IMR-90 (cell line): ENCODE measurements around the gene AKR7A2. TPM values are rescaled to one million over a fixed set of nuclear protein-coding genes. Genes with fewer than 3 reads are reported as not detected.

ENCODE experiments used
- ATAC-seq: fragments of 200-7000 bp; cut with Tn5 transposase; 2 replicates; pipeline ENCODE4 v1.9.1; 2020; ENCODE audit warnings: low read depth, mild to moderate bottlenecking, moderate library complexity
- BruUV-seq: library from RNA; stranded (reverse); fragments of 400-500 nt; replicated peaks from 2 replicates; lab custom pipeline; 2021; lab: Mats Ljungman, UMichigan
- CTCF ChIA-PET: fragments of 300-600 bp; formaldehyde crosslinking; extraction: SDS; loops from one replicate; lab custom pipeline; 2021; ENCODE audit warnings: antibody characterized with exemption; lab: Yijun Ruan, JAX
- POLR2A ChIA-PET: fragments of 300-600 bp; sonication (Branson Sonifier 250); formaldehyde crosslinking; loops from one replicate; lab custom pipeline; 2022; ENCODE audit warnings: antibody characterized with exemption; ENCODE audit not compliant: unreplicated experiment; lab: Charles Lee
- DNase-seq: peaks from one replicate; pipeline ENCODE4 v3.0.0; 2013
- H2AFZ ChIP-seq: replicated peaks from 2 replicates; pipeline ENCODE3; 2013; ENCODE audit warnings: low read length, mild to moderate bottlenecking; ENCODE audit not compliant: poor library complexity
- H2AK5ac ChIP-seq: 2 replicates; pipeline ENCODE4 v1.6.1; 2013; ENCODE audit warnings: low read depth, low read length, inconsistent platforms
- H2AK9ac ChIP-seq: replicated peaks from 2 replicates; pipeline ENCODE3; 2013; ENCODE audit warnings: mild to moderate bottlenecking, low read depth, low read length, moderate library complexity; ENCODE audit not compliant: poor library complexity
- H2BK120ac ChIP-seq: 2 replicates; pipeline ENCODE4 v1.6.1; 2013; ENCODE audit warnings: low read depth, low read length, inconsistent platforms
- H2BK15ac ChIP-seq: 3 replicates; pipeline ENCODE4 v1.6.1; 2013; ENCODE audit warnings: low read depth, low read length, inconsistent platforms
- H2BK20ac ChIP-seq: 2 replicates; pipeline ENCODE4 v1.6.1; 2013; ENCODE audit warnings: low read depth, mild to moderate bottlenecking, inconsistent platforms, low read length, moderate library complexity
- H2BK5ac ChIP-seq: 2 replicates; pipeline ENCODE4 v1.6.1; 2013; ENCODE audit warnings: mild to moderate bottlenecking, low read depth, low read length, inconsistent platforms; ENCODE audit not compliant: poor library complexity, severe bottlenecking
- H3K14ac ChIP-seq: replicated peaks from 2 replicates; pipeline ENCODE4 v1.6.1; 2013; ENCODE audit warnings: low read depth, low read length, inconsistent platforms
- H3K18ac ChIP-seq: 2 replicates; pipeline ENCODE4 v1.6.1; 2013; ENCODE audit warnings: low read depth, low read length, control low read depth
- H3K23ac ChIP-seq: 2 replicates; pipeline ENCODE4 v1.6.1; 2013; ENCODE audit warnings: low read depth, low read length, inconsistent platforms
- H3K27ac ChIP-seq: 2 replicates; pipeline ENCODE4 v1.5.1; 2013; ENCODE audit warnings: mild to moderate bottlenecking, control low read depth, low read length; ENCODE audit not compliant: insufficient read depth
- H3K27me3 ChIP-seq: 2 replicates; pipeline ENCODE4 v1.6.1; 2013; ENCODE audit warnings: low read length; ENCODE audit not compliant: control insufficient read depth, insufficient read depth
- H3K36me3 ChIP-seq: 2 replicates; pipeline ENCODE4 v1.6.1; 2013; ENCODE audit warnings: low read length, mixed read lengths; ENCODE audit not compliant: control insufficient read depth, insufficient read depth
- H3K4ac ChIP-seq: 2 replicates; pipeline ENCODE4 v1.6.1; 2013; ENCODE audit warnings: low read depth, low read length, inconsistent platforms
- H3K4me1 ChIP-seq: 2 replicates; pipeline ENCODE4 v1.6.1; 2013; ENCODE audit warnings: low read length, mixed read lengths; ENCODE audit not compliant: control insufficient read depth, insufficient read depth
- H3K4me2 ChIP-seq: 2 replicates; pipeline ENCODE4 v1.6.1; 2013; ENCODE audit warnings: low read depth, mild to moderate bottlenecking, control low read depth, low read length, moderate library complexity
- H3K4me3 ChIP-seq: 2 replicates; pipeline ENCODE4 v1.5.1; 2013; ENCODE audit warnings: low read depth, mild to moderate bottlenecking, control low read depth, low read length, moderate library complexity; ENCODE audit not compliant: insufficient read depth
- H3K56ac ChIP-seq: 2 replicates; pipeline ENCODE4 v1.6.1; 2013; ENCODE audit warnings: low read length, inconsistent platforms; ENCODE audit not compliant: insufficient read depth; ENCODE audit errors: extremely low read depth
- H3K79me1 ChIP-seq, 2 experiments: 2 replicates each; pipeline ENCODE4 v1.6.1; 2013; ENCODE audit warnings: low read length in 2 of 2, inconsistent platforms in 1 of 2, low read depth in 1 of 2
- H3K9ac ChIP-seq: 2 replicates; pipeline ENCODE4 v1.6.1; 2013; ENCODE audit warnings: low read depth, low read length, control low read depth
- H3K9me1 ChIP-seq: 2 replicates; pipeline ENCODE4 v1.6.1; 2013; ENCODE audit warnings: low read length, inconsistent platforms; ENCODE audit not compliant: insufficient read depth
- H3K9me3 ChIP-seq: 2 replicates; pipeline ENCODE4 v1.6.1; 2013; ENCODE audit warnings: low read length; ENCODE audit not compliant: control insufficient read depth, insufficient read depth
- H4K20me1 ChIP-seq: 2 replicates; pipeline ENCODE4 v1.6.1; 2013; ENCODE audit warnings: low read length, inconsistent platforms; ENCODE audit not compliant: insufficient read depth
- H4K5ac ChIP-seq: 2 replicates; pipeline ENCODE4 v1.6.1; 2013; ENCODE audit warnings: mild to moderate bottlenecking, low read depth, low read length, control low read depth
- H4K8ac ChIP-seq, 2 experiments: 2 replicates each; pipeline ENCODE4 v1.6.1; 2013; ENCODE audit warnings: low read depth in 2 of 2, low read length in 2 of 2, control low read depth in 1 of 2, inconsistent platforms in 1 of 2
- H4K91ac ChIP-seq: 2 replicates; pipeline ENCODE4 v1.6.1; 2013; ENCODE audit warnings: low read depth, low read length, inconsistent platforms; ENCODE audit not compliant: insufficient read depth
- RAD21 ChIP-seq: IDR thresholded peaks from 2 replicates; pipeline ENCODE4 v1.6.1; 2012; ENCODE audit warnings: low read length, improper control_type of control experiment
- SMC3 ChIP-seq: fragments of 150-350 bp; IDR thresholded peaks from 2 replicates; pipeline ENCODE4 v1.6.1; 2016; ENCODE audit warnings: low read depth, mild to moderate bottlenecking, antibody characterized with exemption, low read length, moderate library complexity
- WGBS, 2 experiments: methylation state at CpG; one replicate each; pipeline versions ENCODE4 v1.1.5 to v1.1.7; 2013; ENCODE audit warnings: missing lambda C conversion rate in 2 of 2; ENCODE audit not compliant: insufficient read length in 1 of 2; ENCODE audit errors: extremely low coverage in 2 of 2; 5-methylcytosine and 5-hydroxymethylcytosine counted together
- dilution Hi-C: fragments of 300-500 bp; cut with HindIII; formaldehyde crosslinking; loops from one replicate; pipeline ENCODE4 v1.14.3; 2018; ENCODE audit warnings: low sequenced_read_pairs; ENCODE audit not compliant: unreplicated experiment
- in situ Hi-C: fragments of 300-500 bp; cut with MboI; formaldehyde crosslinking; loops from 3 replicates; pipeline ENCODE4 v1.14.3; 2019; ENCODE audit warnings: low sequenced_read_pairs, inconsistent platforms, mixed read lengths
- intact Hi-C: fragments of 100-400 bp; cut with micrococcal nuclease; formaldehyde crosslinking; loops from 2 replicates; pipeline ENCODE4 v1.10.0; 2022
- polyA plus RNA-seq, 3 experiments: library from polyadenylated mRNA; depleted of rRNA; stranded (reverse); fragments of >200 nt; gene quantifications; 2 replicates each; pipeline ENCODE4 v1.2.3, GENCODE V29; 2012; ENCODE audit warnings: low replicate concordance in 1 of 3
- total RNA-seq: library from RNA; depleted of rRNA; stranded (reverse); fragments of >200 nt; gene quantifications from 2 replicates; pipeline ENCODE4 v1.2.3, GENCODE V29; 2012
- TF ChIP-seq, protein P1 (sequence below): fragments of 150-350 bp; IDR thresholded peaks from 2 replicates; pipeline ENCODE4 v1.6.1; 2016; ENCODE audit warnings: low read depth, mild to moderate bottlenecking, low read length, moderate library complexity, borderline replicate concordance
- TF ChIP-seq, protein P2 (sequence below): conservative IDR thresholded peaks from 2 replicates; pipeline ENCODE4 v1.5.1; 2012; ENCODE audit warnings: mild to moderate bottlenecking, low read depth, low read length, improper control_type of control experiment
- TF ChIP-seq, protein P3 (sequence below): fragments of 150-350 bp; IDR thresholded peaks from 2 replicates; pipeline ENCODE4 v1.6.1; 2017; ENCODE audit warnings: mild to moderate bottlenecking, antibody characterized with exemption, low read length, low read depth

Gene AKR7A2
- total and polyA plus RNA-seq, 2 of the 4 experiments (the other 2 are of a cell fraction) = 55.8 to 60.2 TPM

DNA sequence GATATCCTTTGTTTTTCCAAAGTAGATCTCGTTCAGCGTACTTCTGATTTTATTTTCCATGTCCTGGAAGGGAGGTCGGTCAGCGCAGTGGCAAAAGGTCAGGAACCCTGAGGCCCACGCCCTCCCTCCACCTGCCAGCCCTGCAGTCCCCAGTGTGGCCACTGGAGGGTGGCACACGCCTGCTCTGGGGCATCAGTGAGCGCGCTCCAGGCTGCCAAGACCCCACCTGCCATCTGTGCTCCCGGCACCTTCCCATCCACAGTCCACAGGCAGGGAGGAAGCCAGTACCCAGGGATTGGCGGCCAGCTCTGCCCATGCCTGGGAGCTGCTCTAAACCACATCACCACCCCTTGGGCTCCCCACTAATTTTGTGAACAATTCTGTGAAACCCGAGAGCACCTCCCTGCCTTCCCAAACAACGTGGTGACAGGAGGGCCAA is 32.4 kb upstream of the AKR7A2 start:
- Histone ChIP-seq H4K91ac (no peak overlapping the region), H3K18ac (no peak overlapping the region), H2BK120ac (no peak overlapping the region), H3K27ac (no peak overlapping the region), H3K36me3 (peaks cover 77% of the 10 kb centered on the region), H3K9ac (no peak overlapping the region), H3K4me2 (no peak overlapping the region), H2BK20ac (no peak overlapping the region), H3K4me1 (no peaks in the 10 kb centered on the region; the same call in 1 of the 2 replicates), H3K56ac (no peak overlapping the region), H2BK15ac (no peak overlapping the region), H3K23ac (no peak overlapping the region), H2BK5ac (no peak overlapping the region), H3K9me1 (peaks cover 6% of the 10 kb centered on the region; the same call in 1 of the 2 replicates), H3K79me1 (peaks cover 20 to 52% of the 10 kb centered on the region in 2 experiments), H4K8ac (no peak overlapping the region), H2AK5ac (no peak overlapping the region), H2AFZ (peak overlapping the region; percentile 40), H4K5ac (no peak overlapping the region), H3K14ac (no peak overlapping the region), H3K27me3 (no peaks in the 10 kb centered on the region), H3K9me3 (no peaks in the 10 kb centered on the region), H4K20me1 (peaks cover 46% of the 10 kb centered on the region), H3K4me3 (no peak overlapping the region), H3K4ac (no peak overlapping the region), H2AK9ac (no peak overlapping the region)
- dilution Hi-C loops (no loop called here), intact Hi-C loops (loop anchor here (1.0 kb wide), 1 partner anchor 307 kb away; no protein-coding TSS in a partner anchor), in situ Hi-C loops (loop anchor here (5.0 kb wide), 1 partner anchor 303 kb away; no protein-coding TSS in a partner anchor)
- POLR2A ChIA-PET = no interaction called here
- no TSS peak for BruUV-seq
- CTCF ChIA-PET = interaction anchor here (1.3 to 1.4 kb wide), 2 partner anchors 42 to 307 kb away, joined by 5 to 6 read pairs; no protein-coding TSS in a partner anchor
- 80% methylated on average over 1 of the region's 12 CpGs; no CpG with 5 or more reads in 1 of the 2 experiments for WGBS, 2 experiments
- ATAC-seq = peak; percentile 79
- peak; percentile 82 for TF ChIP-seq RAD21
- TF ChIP-seq SMC3 = peak; percentile 60
- TF ChIP-seq, protein P1, sequence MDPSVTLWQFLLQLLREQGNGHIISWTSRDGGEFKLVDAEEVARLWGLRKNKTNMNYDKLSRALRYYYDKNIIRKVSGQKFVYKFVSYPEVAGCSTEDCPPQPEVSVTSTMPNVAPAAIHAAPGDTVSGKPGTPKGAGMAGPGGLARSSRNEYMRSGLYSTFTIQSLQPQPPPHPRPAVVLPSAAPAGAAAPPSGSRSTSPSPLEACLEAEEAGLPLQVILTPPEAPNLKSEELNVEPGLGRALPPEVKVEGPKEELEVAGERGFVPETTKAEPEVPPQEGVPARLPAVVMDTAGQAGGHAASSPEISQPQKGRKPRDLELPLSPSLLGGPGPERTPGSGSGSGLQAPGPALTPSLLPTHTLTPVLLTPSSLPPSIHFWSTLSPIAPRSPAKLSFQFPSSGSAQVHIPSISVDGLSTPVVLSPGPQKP = no peak
- TF ChIP-seq, protein P2, sequence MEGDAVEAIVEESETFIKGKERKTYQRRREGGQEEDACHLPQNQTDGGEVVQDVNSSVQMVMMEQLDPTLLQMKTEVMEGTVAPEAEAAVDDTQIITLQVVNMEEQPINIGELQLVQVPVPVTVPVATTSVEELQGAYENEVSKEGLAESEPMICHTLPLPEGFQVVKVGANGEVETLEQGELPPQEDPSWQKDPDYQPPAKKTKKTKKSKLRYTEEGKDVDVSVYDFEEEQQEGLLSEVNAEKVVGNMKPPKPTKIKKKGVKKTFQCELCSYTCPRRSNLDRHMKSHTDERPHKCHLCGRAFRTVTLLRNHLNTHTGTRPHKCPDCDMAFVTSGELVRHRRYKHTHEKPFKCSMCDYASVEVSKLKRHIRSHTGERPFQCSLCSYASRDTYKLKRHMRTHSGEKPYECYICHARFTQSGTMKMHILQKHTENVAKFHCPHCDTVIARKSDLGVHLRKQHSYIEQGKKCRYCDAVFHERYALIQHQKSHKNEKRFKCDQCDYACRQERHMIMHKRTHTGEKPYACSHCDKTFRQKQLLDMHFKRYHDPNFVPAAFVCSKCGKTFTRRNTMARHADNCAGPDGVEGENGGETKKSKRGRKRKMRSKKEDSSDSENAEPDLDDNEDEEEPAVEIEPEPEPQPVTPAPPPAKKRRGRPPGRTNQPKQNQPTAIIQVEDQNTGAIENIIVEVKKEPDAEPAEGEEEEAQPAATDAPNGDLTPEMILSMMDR = peak; percentile 76
- TF ChIP-seq, protein P3, sequence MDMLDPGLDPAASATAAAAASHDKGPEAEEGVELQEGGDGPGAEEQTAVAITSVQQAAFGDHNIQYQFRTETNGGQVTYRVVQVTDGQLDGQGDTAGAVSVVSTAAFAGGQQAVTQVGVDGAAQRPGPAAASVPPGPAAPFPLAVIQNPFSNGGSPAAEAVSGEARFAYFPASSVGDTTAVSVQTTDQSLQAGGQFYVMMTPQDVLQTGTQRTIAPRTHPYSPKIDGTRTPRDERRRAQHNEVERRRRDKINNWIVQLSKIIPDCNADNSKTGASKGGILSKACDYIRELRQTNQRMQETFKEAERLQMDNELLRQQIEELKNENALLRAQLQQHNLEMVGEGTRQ = no peak
- peak; percentile 28 for DNase-seq
